ENCODE results near the gene PROK2.

PROK2 gene

GRCh38 chr3:71803248-71803647 lies 18.3 kb upstream of the PROK2 start:
- Mint-ChIP-seq H3K4me3 (no peak overlapping the region), H3K36me3 (ENCODE audit: low read depth) (no peaks in the 10 kb centered on the region), H3K9me3 (no peaks in the 10 kb centered on the region), H3K27ac (no peak overlapping the region), H3K4me1 (ENCODE audit: low read depth) (no peaks in the 10 kb centered on the region), H3K27me3 (ENCODE audit: low read depth) (peaks cover 26% of the 10 kb centered on the region)

- no peaks in the 10 kb centered on the region for H3K9me3 Mint-ChIP-seq
- no peaks in the 10 kb centered on the region for H3K4me1 Mint-ChIP-seq (ENCODE audit: low read depth)
- H3K27me3 Mint-ChIP-seq (ENCODE audit: low read depth) = peaks cover 31% of the 10 kb centered on the region
- H3K36me3 Mint-ChIP-seq (ENCODE audit: low read depth) = no peaks in the 10 kb centered on the region
- H3K27ac Mint-ChIP-seq = no peak overlapping the region
- no peak overlapping the region for H3K4me3 Mint-ChIP-seq
Observed at GRCh38 chr3:71801986-71802385, 17.0 kb upstream of the PROK2 start.

- Mint-ChIP-seq H3K27me3 (ENCODE audit: low read depth) (peaks cover 44% of the 10 kb centered on the region), H3K9me3 (no peaks in the 10 kb centered on the region), H3K4me3 (no peak overlapping the region), H3K27ac (no peak overlapping the region), H3K36me3 (ENCODE audit: low read depth) (no peaks in the 10 kb centered on the region), H3K4me1 (ENCODE audit: low read depth) (peaks cover 4% of the 10 kb centered on the region)
Observed at GRCh38 chr3:71800023-71800422, 15.1 kb upstream of the PROK2 start.

- Mint-ChIP-seq H3K4me1 (ENCODE audit: low read depth) (peaks cover 4% of the 10 kb centered on the region), H3K4me3 (no peak overlapping the region), H3K9me3 (no peaks in the 10 kb centered on the region), H3K36me3 (ENCODE audit: low read depth) (no peaks in the 10 kb centered on the region), H3K27me3 (ENCODE audit: low read depth) (peaks cover 55% of the 10 kb centered on the region), H3K27ac (no peak overlapping the region)
Observed at GRCh38 chr3:71797455-71797854, 12.5 kb upstream of the PROK2 start.

- H3K9me3 Mint-ChIP-seq = no peaks in the 10 kb centered on the region
- H3K27me3 Mint-ChIP-seq (ENCODE audit: low read depth) = peaks cover 54% of the 10 kb centered on the region
- peaks cover 4% of the 10 kb centered on the region for H3K4me1 Mint-ChIP-seq (ENCODE audit: low read depth)
- H3K36me3 Mint-ChIP-seq (ENCODE audit: low read depth) = no peaks in the 10 kb centered on the region
- no peak overlapping the region for H3K4me3 Mint-ChIP-seq
- no peak overlapping the region for H3K27ac Mint-ChIP-seq
Observed at GRCh38 chr3:71796290-71796689, 11.3 kb upstream of the PROK2 start.

GRCh38 chr3:71791634-71792033 lies 6.7 kb upstream of the PROK2 start:
- no peak overlapping the region for H3K27ac Mint-ChIP-seq
- H3K4me3 Mint-ChIP-seq = no peak overlapping the region
- H3K4me1 Mint-ChIP-seq (ENCODE audit: low read depth) = peaks cover 4% of the 10 kb centered on the region
- no peaks in the 10 kb centered on the region for H3K9me3 Mint-ChIP-seq
- H3K36me3 Mint-ChIP-seq (ENCODE audit: low read depth) = no peaks in the 10 kb centered on the region
- H3K27me3 Mint-ChIP-seq (ENCODE audit: low read depth) = peaks cover 54% of the 10 kb centered on the region

GRCh38 chr3:71789922-71790321 lies 5.0 kb upstream of the PROK2 start:
- H3K27me3 Mint-ChIP-seq (ENCODE audit: low read depth) = peaks cover 57% of the 10 kb centered on the region
- peaks cover 5% of the 10 kb centered on the region for H3K4me1 Mint-ChIP-seq (ENCODE audit: low read depth)
- H3K9me3 Mint-ChIP-seq = no peaks in the 10 kb centered on the region
- no peak overlapping the region for H3K27ac Mint-ChIP-seq
- no peaks in the 10 kb centered on the region for H3K36me3 Mint-ChIP-seq (ENCODE audit: low read depth)
- no peak overlapping the region for H3K4me3 Mint-ChIP-seq

- Mint-ChIP-seq H3K4me3 (no peak overlapping the region), H3K4me1 (ENCODE audit: low read depth) (peaks cover 10% of the 10 kb centered on the region), H3K27ac (no peak overlapping the region), H3K27me3 (ENCODE audit: low read depth) (peaks cover 62% of the 10 kb centered on the region), H3K9me3 (no peaks in the 10 kb centered on the region), H3K36me3 (ENCODE audit: low read depth) (peaks cover 2% of the 10 kb centered on the region)
Observed at GRCh38 chr3:71787851-71788405, 3.0 kb upstream of the PROK2 start.

- Mint-ChIP-seq H3K36me3 (ENCODE audit: low read depth) (peaks cover 2% of the 10 kb centered on the region), H3K4me1 (ENCODE audit: low read depth) (peaks cover 10% of the 10 kb centered on the region), H3K27me3 (ENCODE audit: low read depth) (peaks cover 68% of the 10 kb centered on the region), H3K27ac (no peak overlapping the region), H3K9me3 (no peaks in the 10 kb centered on the region), H3K4me3 (no peak overlapping the region)
Observed at GRCh38 chr3:71786551-71786950, 1.6 kb upstream of the PROK2 start.

- H3K4me1 Mint-ChIP-seq (ENCODE audit: low read depth) = peaks cover 10% of the 10 kb centered on the region
- peak overlapping the region; percentile 69 for H3K4me3 Mint-ChIP-seq
- H3K36me3 Mint-ChIP-seq (ENCODE audit: low read depth) = peaks cover 2% of the 10 kb centered on the region
- H3K9me3 Mint-ChIP-seq = no peaks in the 10 kb centered on the region
- H3K27ac Mint-ChIP-seq = no peak overlapping the region
- H3K27me3 Mint-ChIP-seq (ENCODE audit: low read depth) = peaks cover 68% of the 10 kb centered on the region
Observed at GRCh38 chr3:71786217-71786549, 1.2 kb upstream of the PROK2 start.

GRCh38 chr3:71785532-71786216 lies 726 bp upstream of the PROK2 start:
- H3K27ac Mint-ChIP-seq = no peak overlapping the region

GRCh38 chr3:71784201-71784913 lies 591 bp downstream of the PROK2 start:
- peaks cover 2% of the 10 kb centered on the region for H3K36me3 Mint-ChIP-seq (ENCODE audit: low read depth)
- H3K27ac Mint-ChIP-seq = peak overlapping the region; percentile 46
- no peaks in the 10 kb centered on the region for H3K9me3 Mint-ChIP-seq
- H3K27me3 Mint-ChIP-seq (ENCODE audit: low read depth) = peaks cover 68% of the 10 kb centered on the region
- H3K4me1 Mint-ChIP-seq (ENCODE audit: low read depth) = peaks cover 22% of the 10 kb centered on the region
- H3K4me3 Mint-ChIP-seq = peak overlapping the region; percentile 67

More at GRCh38 chr3:71785532-71786216, 726 bp upstream of the PROK2 start:
- Mint-ChIP-seq H3K36me3 (ENCODE audit: low read depth) (peaks cover 2% of the 10 kb centered on the region), H3K27me3 (ENCODE audit: low read depth) (peaks cover 70% of the 10 kb centered on the region), H3K4me3 (peak overlapping the region; percentile 69), H3K4me1 (ENCODE audit: low read depth) (peaks cover 11% of the 10 kb centered on the region), H3K9me3 (no peaks in the 10 kb centered on the region)

- H3K4me3 Mint-ChIP-seq = no peak overlapping the region
- H3K4me1 Mint-ChIP-seq (ENCODE audit: low read depth) = peaks cover 23% of the 10 kb centered on the region
Observed at GRCh38 chr3:71783152-71783551, 1.8 kb downstream of the PROK2 start.

GRCh38 chr3:71780430-71780829 lies 4.5 kb downstream of the PROK2 start:
- Mint-ChIP-seq H3K27me3 (ENCODE audit: low read depth) (peaks cover 49% of the 10 kb centered on the region), H3K27ac (no peak overlapping the region), H3K4me3 (no peak overlapping the region), H3K9me3 (no peaks in the 10 kb centered on the region), H3K4me1 (ENCODE audit: low read depth) (peaks cover 19% of the 10 kb centered on the region), H3K36me3 (ENCODE audit: low read depth) (peaks cover 2% of the 10 kb centered on the region)

More at GRCh38 chr3:71783152-71783551, 1.8 kb downstream of the PROK2 start:
- Mint-ChIP-seq H3K9me3 (no peaks in the 10 kb centered on the region), H3K36me3 (ENCODE audit: low read depth) (peaks cover 2% of the 10 kb centered on the region), H3K27me3 (ENCODE audit: low read depth) (peaks cover 73% of the 10 kb centered on the region), H3K27ac (no peak overlapping the region)

Measured in T-helper 1 cell treated with Interleukin-12 subunit alpha and Interleukin-12 subunit beta and Interleukin-4 antibody, amounts not matched to agents 30 μg/mL and 1 μg/mL, for 36 hours (primary cell).